ENCODE measurements around the gene VNN1. TPM values are rescaled to one million over a fixed set of nuclear protein-coding genes. Genes with fewer than 3 reads are reported as not detected.

The VNN1 gene
- total RNA-seq, 1 experiment from 2014 or later, result not detected

DNA sequence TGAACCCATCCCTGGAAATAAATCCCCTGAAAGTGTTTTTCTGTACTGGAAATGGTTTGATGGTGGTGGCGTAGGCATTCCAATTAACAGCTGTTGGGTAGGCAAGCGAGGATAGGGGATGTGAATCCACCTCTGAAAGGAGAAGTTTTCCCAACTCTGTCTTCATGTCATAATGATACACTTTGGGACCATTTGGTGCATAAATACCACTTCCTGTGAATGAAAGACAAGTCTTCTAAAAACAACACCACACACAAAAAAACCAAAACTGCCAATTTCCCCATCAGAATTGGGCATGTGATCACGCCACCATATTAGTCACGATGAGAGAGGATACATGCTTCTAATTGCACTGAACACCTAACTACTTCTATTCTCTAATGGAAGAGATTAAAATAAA, 37.5 kb upstream of the VNN1 start:
- BruUV-seq (replicated peaks), result no TSS peak
- no peak for DNase-seq (ENCODE audit: low spot score)
- CTCF ChIA-PET, result interaction anchor here (0.7 kb wide), 1 partner anchor 221 kb away, joined by 3 read pairs; no protein-coding TSS in a partner anchor
- Histone ChIP-seq H3K9me3 (ENCODE audit: low read depth, low read length, poor library complexity, severe bottlenecking) (no peaks in the 10 kb centered on the region), H3K4me3 (ENCODE audit: low read depth, low read length, poor library complexity, severe bottlenecking) (no peak overlapping the region), H3K36me3 (ENCODE audit: insufficient read depth, low read length, poor library complexity, severe bottlenecking) (no peaks in the 10 kb centered on the region), H3K27me3 (replicated peaks; ENCODE audit: insufficient read depth, low read depth, low read length, poor library complexity) (peaks cover 6% of the 10 kb centered on the region), H3K4me1 (ENCODE audit: insufficient read depth, low read length, poor library complexity, severe bottlenecking) (no peaks in the 10 kb centered on the region), H3K27ac (ENCODE audit: low read depth, low read length, poor library complexity, severe bottlenecking) (no peak overlapping the region)
- POLR2A ChIA-PET (ENCODE audit: low non-redundant PET), result no interaction called here
- TF ChIP-seq, protein P1, sequence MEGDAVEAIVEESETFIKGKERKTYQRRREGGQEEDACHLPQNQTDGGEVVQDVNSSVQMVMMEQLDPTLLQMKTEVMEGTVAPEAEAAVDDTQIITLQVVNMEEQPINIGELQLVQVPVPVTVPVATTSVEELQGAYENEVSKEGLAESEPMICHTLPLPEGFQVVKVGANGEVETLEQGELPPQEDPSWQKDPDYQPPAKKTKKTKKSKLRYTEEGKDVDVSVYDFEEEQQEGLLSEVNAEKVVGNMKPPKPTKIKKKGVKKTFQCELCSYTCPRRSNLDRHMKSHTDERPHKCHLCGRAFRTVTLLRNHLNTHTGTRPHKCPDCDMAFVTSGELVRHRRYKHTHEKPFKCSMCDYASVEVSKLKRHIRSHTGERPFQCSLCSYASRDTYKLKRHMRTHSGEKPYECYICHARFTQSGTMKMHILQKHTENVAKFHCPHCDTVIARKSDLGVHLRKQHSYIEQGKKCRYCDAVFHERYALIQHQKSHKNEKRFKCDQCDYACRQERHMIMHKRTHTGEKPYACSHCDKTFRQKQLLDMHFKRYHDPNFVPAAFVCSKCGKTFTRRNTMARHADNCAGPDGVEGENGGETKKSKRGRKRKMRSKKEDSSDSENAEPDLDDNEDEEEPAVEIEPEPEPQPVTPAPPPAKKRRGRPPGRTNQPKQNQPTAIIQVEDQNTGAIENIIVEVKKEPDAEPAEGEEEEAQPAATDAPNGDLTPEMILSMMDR (conservative IDR thresholded peaks at IDR 0.05; ENCODE audit: low read depth, low read length), result no peak
- TF ChIP-seq EZH2 (IDR thresholded peaks at IDR 0.05; ENCODE audit: borderline replicate concordance, low read depth, low read length, poor library complexity, severe bottlenecking), result no peak
- intact Hi-C loops (cut with micrococcal nuclease; ENCODE audit: unreplicated experiment), result no loop called here

DNA sequence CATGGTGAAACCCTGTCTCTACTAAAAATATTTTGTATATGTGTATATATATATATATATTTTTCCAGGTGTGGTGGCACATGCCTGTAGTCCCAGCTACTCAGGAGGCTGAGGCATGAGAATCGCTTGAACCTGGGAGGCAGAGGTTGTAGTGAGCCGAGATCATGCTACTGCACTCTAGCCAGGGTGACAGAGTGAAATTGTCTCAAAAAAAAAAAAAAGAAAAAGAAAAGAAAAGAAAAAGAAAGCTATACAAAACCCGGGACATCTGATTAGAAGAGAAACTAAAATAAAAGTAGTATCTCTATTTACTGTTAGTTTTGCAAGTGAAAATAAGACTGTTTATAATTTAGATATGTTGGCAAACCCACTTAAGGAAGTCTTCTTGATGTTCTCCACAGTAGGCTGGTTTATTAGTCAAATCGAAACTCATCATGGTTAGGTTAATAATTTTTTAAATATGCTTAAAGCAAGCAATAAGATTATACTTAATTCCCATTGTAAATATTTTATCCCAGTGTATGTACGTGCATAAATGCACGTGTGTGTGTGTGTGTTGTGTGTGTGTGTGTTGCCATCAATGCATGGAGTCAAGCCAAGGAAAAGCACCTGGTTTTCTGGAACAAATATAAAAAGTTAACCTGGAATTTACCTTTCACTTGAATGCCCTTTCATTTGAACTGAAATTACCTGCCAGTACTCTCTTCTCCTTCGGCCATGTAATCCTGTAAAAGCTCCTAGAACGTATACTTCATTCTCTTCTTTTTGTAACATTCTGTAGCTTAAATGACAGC, 36.8 kb upstream of the VNN1 start:
- ChIA-PET CTCF (no interaction called here), POLR2A (ENCODE audit: low non-redundant PET) (no interaction called here)
- Histone ChIP-seq H3K4me3 (ENCODE audit: low read depth, low read length, poor library complexity, severe bottlenecking) (no peak overlapping the region), H3K9me3 (ENCODE audit: low read depth, low read length, poor library complexity, severe bottlenecking) (no peaks in the 10 kb centered on the region), H3K27ac (ENCODE audit: low read depth, low read length, poor library complexity, severe bottlenecking) (no peak overlapping the region), H3K36me3 (ENCODE audit: insufficient read depth, low read length, poor library complexity, severe bottlenecking) (no peaks in the 10 kb centered on the region), H3K27me3 (replicated peaks; ENCODE audit: insufficient read depth, low read depth, low read length, poor library complexity) (peaks cover 6% of the 10 kb centered on the region), H3K4me1 (ENCODE audit: insufficient read depth, low read length, poor library complexity, severe bottlenecking) (no peaks in the 10 kb centered on the region)
- TF ChIP-seq, protein P1 (conservative IDR thresholded peaks at IDR 0.05; ENCODE audit: low read depth, low read length), result no peak
- TF ChIP-seq EZH2 (IDR thresholded peaks at IDR 0.05; ENCODE audit: borderline replicate concordance, low read depth, low read length, poor library complexity, severe bottlenecking), result no peak
- intact Hi-C loops (cut with micrococcal nuclease; ENCODE audit: unreplicated experiment), result no loop called here
- no peak for DNase-seq (ENCODE audit: low spot score)
- no TSS peak for BruUV-seq (replicated peaks)

DNA sequence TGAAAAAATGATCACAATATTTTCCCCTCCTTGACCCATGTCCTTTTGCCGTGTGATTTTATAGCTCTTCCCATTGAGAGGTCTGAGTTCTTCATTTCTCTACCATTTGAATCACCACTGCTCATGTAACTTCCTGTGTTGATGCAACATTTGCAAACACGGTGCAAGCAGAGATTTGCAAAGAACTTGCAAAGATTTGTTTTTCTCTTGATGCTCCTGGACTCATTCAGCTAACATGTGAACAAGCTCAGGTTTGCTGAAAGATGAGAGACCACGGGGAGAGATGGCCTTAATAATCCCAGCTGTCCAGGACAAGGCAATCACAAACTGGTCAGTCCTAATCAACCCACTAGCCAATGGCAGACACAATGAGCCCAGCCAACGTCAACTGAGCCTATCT, 35.3 kb upstream of the VNN1 start:
- TF ChIP-seq EZH2 (IDR thresholded peaks at IDR 0.05; ENCODE audit: borderline replicate concordance, low read depth, low read length, poor library complexity, severe bottlenecking), result no peak
- TF ChIP-seq, protein P1 (conservative IDR thresholded peaks at IDR 0.05; ENCODE audit: low read depth, low read length), result no peak
- CTCF ChIA-PET, result no interaction called here

More for the DNA sequence above, 35.3 kb upstream of the VNN1 start:
- intact Hi-C loops (cut with micrococcal nuclease; ENCODE audit: unreplicated experiment), result no loop called here
- Histone ChIP-seq H3K27ac (ENCODE audit: low read depth, low read length, poor library complexity, severe bottlenecking) (no peak overlapping the region), H3K27me3 (replicated peaks; ENCODE audit: insufficient read depth, low read depth, low read length, poor library complexity) (peaks cover 6% of the 10 kb centered on the region), H3K4me1 (ENCODE audit: insufficient read depth, low read length, poor library complexity, severe bottlenecking) (no peaks in the 10 kb centered on the region), H3K4me3 (ENCODE audit: low read depth, low read length, poor library complexity, severe bottlenecking) (no peak overlapping the region), H3K36me3 (ENCODE audit: insufficient read depth, low read length, poor library complexity, severe bottlenecking) (no peaks in the 10 kb centered on the region), H3K9me3 (ENCODE audit: low read depth, low read length, poor library complexity, severe bottlenecking) (no peaks in the 10 kb centered on the region)
- POLR2A ChIA-PET (ENCODE audit: low non-redundant PET), result no interaction called here
- BruUV-seq (replicated peaks), result no TSS peak
- no peak for DNase-seq (ENCODE audit: low spot score)

All from A673 (cell line).